ENCODE data around the gene GALNTL6. TPM values are rescaled to one million over a fixed set of nuclear protein-coding genes. Genes with fewer than 3 reads are reported as not detected.

Gene GALNTL6
- total and polyA plus RNA-seq, 2 of the 4 experiments (the other 2 are of a cell fraction), result under 0.01 TPM; not detected in 1

- H3K4me3 ChIP-seq (ENCODE audit: insufficient read depth, low read depth, low read length), result no peak overlapping the region
- H2BK15ac ChIP-seq (ENCODE audit: low read depth, low read length), result no peak overlapping the region
- no peaks in the 10 kb centered on the region for H3K4me1 ChIP-seq (ENCODE audit: control insufficient read depth, insufficient read depth, low read length)
- H3K9me3 ChIP-seq (ENCODE audit: control insufficient read depth, insufficient read depth, low read length), result no peaks in the 10 kb centered on the region
- no peak overlapping the region for H3K4me2 ChIP-seq (ENCODE audit: low read depth, low read length)
- no peak overlapping the region for H4K8ac ChIP-seq (ENCODE audit: low read depth in 2 of 2, low read length in 2 of 2)
- no peak overlapping the region for H2BK20ac ChIP-seq (ENCODE audit: low read depth, low read length)
- H3K18ac ChIP-seq (ENCODE audit: low read depth, low read length), result no peak overlapping the region
- dilution Hi-C loops (cut with HindIII; ENCODE audit: low sequenced_read_pairs, unreplicated experiment) (no loop called here), in situ Hi-C loops (cut with MboI; ENCODE audit: low sequenced_read_pairs) (no loop called here), intact Hi-C loops (cut with micrococcal nuclease) (no loop called here)
- H4K20me1 ChIP-seq (ENCODE audit: insufficient read depth, low read length), result no peaks in the 10 kb centered on the region
- no peak overlapping the region for H3K9ac ChIP-seq (ENCODE audit: low read depth, low read length)
- H3K4ac ChIP-seq (ENCODE audit: low read depth, low read length), result no peak overlapping the region
- DNase-seq, result no peak
- no peak overlapping the region for H3K23ac ChIP-seq (ENCODE audit: low read depth, low read length)
- H3K9me1 ChIP-seq (ENCODE audit: insufficient read depth, low read length), result no peaks in the 10 kb centered on the region
- 0% methylated on average over 2 of the region's 4 CpGs; no CpG with 5 or more reads in 1 of the 2 experiments for WGBS, 2 experiments (ENCODE audit: extremely low coverage in 2 of 2, insufficient read length in 1 of 2)
- H4K91ac ChIP-seq (ENCODE audit: insufficient read depth, low read depth, low read length), result no peak overlapping the region
- no peak for ATAC-seq (ENCODE audit: low read depth)
- H3K27me3 ChIP-seq (ENCODE audit: control insufficient read depth, insufficient read depth, low read length), result no peaks in the 10 kb centered on the region
- no peaks in the 10 kb centered on the region for H3K79me1 ChIP-seq (ENCODE audit: low read depth in 1 of 2, low read length in 2 of 2)
- H3K27ac ChIP-seq (ENCODE audit: insufficient read depth, low read length), result no peak overlapping the region
- TF ChIP-seq CEBPB (IDR thresholded peaks at IDR 0.05; ENCODE audit: low read depth, low read length), result no peak
- no peak for TF ChIP-seq RAD21 (IDR thresholded peaks at IDR 0.05; ENCODE audit: low read length)
- no peak for TF ChIP-seq NFE2L2 (IDR thresholded peaks at IDR 0.05; ENCODE audit: low read depth, low read length)
- ChIA-PET CTCF (no interaction called here), POLR2A (ENCODE audit: unreplicated experiment) (no interaction called here)
- BruUV-seq (replicated peaks), result no TSS peak
- no peak overlapping the region for H2AFZ ChIP-seq (replicated peaks; ENCODE audit: low read length, poor library complexity)
- H3K56ac ChIP-seq (ENCODE audit: extremely low read depth, insufficient read depth, low read length), result no peak overlapping the region
- no peak overlapping the region for H2AK9ac ChIP-seq (replicated peaks; ENCODE audit: low read depth, low read length, poor library complexity)
- no peak overlapping the region for H2AK5ac ChIP-seq (ENCODE audit: low read depth, low read length)
- H2BK5ac ChIP-seq (ENCODE audit: low read depth, low read length, poor library complexity, severe bottlenecking), result no peak overlapping the region
- H2BK120ac ChIP-seq (ENCODE audit: low read depth, low read length), result no peak overlapping the region
- H4K5ac ChIP-seq (ENCODE audit: low read depth, low read length), result no peak overlapping the region
- no peaks in the 10 kb centered on the region for H3K36me3 ChIP-seq (ENCODE audit: control insufficient read depth, insufficient read depth, low read length)
- no peak overlapping the region for H3K14ac ChIP-seq (replicated peaks; ENCODE audit: low read depth, low read length)
These were observed 885.1 kb downstream of the GALNTL6 start for GRCh38 chr4:172698256-172698655.
